GM19452 (cell line): ENCODE results near the gene CCL3.
A peak's percentile ranks its signal among the peaks of the same experiment; 100 is the strongest.
"Not testable (repeated sequence)": the region's sequence is repeated elsewhere in the genome, so short reads cannot be mapped to it uniquely, and the experiment has no call there.

Source experiments
- ATAC-seq: cut with Tn5 transposase; IDR thresholded peaks from one replicate; pipeline ENCODE4 v1.9.1; 2021; ENCODE audit not compliant: unreplicated experiment

The CCL3 gene

DNA sequence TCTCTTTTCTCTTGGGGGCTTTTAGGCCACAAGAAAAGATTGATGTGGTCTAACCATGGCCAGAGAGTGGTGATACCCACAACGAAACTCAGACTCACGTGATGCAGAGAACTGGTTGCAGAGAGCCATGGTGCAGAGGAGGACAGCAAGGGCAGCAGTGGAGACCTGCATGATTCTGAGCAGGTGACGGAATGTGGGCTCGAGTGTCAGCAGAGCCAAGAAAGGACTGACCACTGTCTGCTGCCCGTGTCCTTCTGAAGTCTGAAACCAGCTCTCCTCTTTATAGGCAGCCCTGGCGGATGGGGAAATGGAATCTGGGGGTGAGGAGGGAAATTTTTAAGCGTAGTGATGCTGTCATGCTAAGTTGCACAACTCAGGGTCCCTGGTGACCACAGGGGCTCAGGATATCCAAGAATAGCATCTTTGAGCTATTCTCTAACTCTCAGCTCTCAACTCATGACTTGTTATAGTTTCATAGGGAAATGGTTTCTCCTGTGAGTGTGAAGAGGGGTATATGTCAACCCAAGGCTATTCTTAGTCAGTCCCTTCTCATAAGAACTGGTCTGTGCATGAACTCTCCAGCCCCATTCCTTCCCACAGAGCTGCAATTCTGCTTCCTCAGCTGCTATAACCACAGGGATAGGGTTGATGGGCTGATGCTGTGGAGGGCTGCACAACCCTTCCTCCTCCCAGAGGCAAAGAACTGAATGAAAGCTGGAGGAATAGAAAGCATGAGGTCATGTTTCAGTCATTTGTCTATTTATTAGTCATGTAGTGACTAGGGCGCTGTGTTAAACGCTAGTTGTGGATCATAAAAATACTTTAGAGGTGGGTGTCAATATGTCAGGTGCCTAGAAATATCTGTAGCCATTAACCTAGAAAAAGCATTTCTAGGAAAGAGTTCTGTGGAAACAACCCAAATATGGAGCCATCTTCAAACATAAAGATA, at the start of gene CCL3:
TSS of gene CCL3 (minus strand) at position 256 of the 949 bp plus-strand sequence. CDS start at position 171, 85 bp downstream.
- ATAC-seq = peak; percentile 67

DNA sequence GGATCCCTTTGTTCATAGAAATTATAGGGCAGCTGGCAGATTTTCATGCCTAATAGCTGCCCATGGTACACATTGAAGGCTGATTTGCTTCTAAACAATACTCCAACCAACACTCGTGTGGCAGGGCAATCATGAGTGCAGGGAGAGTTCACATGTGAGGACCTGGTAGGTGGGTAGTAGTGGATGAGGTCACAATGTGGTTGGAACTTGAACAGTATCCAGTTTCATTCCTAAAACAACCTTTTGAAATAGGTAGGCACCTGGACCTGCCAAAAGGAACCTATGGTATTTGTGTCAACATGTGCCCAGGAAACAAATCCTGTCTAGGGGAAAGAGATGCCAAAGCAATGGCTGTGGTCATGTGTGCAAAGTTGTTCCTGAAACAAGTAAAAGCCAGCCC, 46.5 kb upstream of the CCL3 start:
- no peak for ATAC-seq

DNA sequence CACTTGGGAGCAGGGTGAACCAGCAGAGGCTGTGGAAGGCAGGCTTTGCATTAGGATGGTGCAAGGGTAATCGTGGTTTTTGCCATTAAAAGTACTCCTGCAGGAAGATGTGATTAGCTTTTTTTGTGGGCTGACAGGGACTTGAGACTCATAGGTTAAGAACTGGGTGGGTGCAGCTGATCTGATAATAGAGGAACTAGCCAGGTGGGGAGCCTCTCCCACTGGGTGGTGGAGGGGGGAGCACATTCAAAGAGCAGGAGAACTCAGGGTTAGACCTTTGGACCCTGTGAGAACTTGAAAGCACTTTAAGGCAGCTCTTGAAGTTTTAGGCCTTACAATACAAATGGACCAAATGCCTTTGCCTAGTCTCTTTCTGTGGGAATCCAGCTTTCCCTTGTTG, 46.1 kb upstream of the CCL3 start:
- no peak for ATAC-seq

DNA sequence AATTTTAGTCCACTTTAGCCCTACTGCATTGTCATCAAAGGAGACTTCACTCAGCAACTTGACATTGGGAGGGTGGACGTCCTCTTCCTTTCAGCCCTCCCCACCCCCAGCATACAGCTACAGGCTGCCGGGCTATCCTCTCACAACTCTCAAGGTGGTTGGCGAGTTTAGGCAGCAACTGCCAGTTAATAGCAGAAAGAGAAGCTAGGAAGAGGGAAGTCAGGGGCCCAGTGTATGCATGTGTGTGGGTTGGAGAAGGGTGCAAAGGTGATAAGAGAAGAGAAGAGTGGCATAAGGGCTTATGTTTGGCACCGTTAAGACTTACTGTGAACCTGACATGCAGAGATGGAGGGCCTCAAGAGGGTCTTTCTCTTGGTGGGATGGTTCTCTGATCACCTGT, 45.5 kb upstream of the CCL3 start:
- no peak for ATAC-seq

DNA sequence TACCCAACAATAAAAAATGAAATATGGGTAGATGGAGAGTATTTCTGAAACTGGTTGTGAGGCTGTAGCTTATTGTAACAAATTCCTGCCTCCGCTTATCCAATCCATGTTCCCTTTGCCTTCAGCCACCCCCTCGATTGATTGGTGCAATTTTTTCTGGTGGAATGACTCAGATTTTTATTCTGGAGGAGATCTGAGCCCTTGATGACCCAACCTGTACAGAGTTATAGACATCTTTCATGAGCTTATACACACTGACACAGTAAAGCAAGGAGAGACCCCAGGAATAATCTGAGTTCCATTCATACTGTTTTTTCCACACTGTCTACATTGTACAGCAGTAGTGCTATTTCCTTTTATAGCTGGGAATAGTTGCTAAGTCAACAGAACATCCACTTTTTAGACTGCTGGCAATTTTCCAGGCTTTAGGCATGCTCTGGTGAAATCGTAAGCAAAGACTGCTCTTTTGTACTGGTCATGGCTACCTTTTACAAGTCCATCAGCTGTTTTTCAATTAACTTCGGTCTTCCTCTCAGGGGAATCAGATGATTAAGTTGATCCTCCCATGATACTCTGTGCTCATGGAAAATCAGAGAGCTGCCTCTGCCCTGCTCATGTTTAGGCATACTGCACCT, 43.8 kb upstream of the CCL3 start:
- no peak for ATAC-seq

DNA sequence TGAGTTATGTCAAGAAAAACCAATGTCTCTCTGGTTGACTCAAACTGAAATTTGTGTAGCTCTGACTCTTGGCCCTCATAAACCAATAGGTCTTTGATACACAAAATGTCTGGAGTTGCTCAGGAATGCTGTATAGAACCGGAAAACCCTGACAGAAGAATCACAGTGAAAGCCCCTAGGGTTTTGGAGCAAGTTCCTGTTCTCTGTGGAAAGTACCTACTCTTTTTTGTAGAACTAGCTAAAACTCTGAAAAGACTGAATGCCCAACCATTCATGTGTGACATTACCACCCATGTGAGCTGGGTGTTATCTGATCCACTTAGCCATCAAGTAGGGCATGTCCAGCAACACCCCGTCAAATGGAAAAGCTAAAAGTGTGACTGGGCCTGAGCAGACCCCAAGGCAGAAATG, 42.5 kb upstream of the CCL3 start:
- no peak for ATAC-seq

DNA sequence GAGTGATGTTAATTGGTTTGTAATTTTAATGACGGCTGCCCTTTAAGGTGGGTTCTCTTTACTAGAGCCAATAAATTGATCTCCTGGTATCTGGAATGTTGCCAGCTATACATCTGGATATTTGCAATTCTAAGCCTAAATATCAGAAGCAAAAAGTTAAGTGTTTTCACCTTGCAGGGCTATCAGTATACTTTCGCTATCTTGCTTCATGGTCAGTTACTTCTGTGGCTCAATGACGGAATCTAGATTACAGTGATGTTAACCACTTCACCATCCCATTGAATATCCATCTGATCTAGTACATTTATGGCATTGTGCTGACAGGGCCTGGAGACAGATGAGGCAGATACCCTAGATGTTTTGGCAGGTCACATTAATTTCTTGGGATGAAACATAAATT, 42.0 kb upstream of the CCL3 start:
- no peak for ATAC-seq

DNA sequence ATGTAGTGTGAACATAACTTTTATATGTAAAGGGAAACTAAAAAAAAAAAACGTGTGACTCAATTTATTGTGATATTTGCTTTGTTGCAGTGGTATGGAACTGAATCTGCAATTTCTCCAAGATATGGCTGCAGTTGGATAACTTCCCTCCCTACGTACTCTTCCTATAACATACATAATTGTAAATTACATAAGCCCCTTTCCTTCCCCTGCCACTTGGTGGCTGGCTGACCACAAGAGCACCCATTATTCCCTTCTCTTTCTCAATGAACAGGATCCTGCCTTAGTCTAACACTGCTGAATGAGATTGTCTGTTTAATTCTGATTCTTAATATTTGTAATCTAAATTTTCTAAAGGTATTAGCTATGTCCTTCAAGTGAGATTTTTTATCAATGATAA, 41.5 kb upstream of the CCL3 start:
- no peak for ATAC-seq

DNA sequence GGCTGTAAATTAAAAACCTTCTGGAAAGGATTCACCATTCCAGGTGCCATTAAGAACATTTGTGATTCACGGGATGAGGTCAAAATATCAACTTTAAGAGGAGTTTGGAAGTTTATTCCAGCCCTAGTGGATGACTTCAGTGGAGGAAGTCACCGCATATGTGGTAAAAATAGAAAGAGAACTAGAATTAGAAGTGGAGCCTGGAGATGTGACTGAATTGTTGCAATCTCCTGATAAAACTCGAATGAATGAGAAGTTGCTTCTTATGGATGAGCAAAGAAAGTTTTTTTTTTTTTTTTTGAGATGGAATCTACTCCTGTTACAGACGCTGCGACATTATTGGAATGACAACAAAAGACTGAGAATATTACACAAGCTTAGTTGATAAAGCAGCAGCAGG, 40.4 kb upstream of the CCL3 start:
- no peak for ATAC-seq

DNA sequence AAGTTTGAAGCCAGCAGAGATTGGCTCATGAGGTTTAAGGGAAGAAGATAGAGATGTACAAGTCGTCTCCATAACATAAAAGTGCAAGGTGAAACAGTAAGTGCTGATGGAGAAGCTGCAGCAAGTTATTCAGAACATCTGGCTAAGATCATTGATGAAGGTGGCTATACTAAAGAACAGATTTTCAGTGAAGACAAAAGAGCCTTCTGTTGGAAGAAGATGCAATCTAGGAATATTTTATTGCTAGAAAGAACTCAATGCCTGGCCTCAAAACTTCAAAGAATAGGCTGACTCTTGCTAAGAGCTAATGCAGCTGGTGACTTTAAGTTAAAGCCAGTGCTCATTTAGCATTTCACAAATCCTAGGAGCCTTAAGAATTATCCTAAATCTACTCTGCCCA, 39.7 kb upstream of the CCL3 start:
- no peak for ATAC-seq

DNA sequence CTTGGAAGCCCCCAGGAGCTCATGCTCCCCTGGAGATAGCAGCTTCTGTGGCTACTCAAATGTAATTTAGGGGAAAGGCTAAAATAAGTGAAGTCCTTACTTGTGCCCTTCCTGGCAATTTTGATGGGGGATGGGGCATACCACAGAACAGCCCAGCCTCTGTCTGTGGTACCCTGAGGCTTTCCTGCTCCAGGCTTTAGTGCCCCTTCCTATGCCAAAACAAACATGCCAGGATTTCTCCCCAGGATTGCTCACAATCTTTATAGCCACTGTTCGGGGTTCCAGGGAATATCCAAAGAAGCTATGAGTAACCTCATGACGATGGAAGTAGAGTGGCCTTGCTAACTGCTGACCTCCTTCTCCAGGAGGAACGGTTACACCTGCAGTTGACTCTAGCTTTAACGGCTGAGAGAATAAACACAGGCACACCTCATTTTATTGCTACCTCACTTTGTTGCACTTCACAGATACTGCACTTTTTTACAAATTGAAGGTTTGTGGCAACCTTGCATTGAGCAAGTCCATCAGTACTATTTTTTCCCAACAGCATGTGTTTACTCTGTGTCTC, 38.6 kb upstream of the CCL3 start:
- ATAC-seq = no peak

DNA sequence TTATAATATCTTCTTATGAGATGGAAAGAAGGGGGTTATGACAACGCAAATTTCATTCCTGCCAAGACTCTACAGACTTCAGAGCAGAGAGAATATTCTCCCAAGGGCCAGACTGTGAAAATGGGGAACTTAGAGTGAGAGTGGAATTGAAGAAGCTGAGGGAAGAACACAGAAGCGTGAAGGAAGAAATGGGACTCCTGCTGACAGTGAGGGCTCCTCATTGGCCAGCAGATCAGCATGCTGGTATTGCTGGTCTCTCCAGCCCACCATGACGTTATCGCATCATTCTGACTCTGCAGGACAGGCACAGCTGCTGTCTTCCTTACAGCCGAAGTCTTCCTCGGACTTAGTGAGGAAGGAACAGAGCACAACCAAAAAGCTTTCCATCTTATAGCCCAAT, 38.0 kb upstream of the CCL3 start:
- no peak for ATAC-seq

DNA sequence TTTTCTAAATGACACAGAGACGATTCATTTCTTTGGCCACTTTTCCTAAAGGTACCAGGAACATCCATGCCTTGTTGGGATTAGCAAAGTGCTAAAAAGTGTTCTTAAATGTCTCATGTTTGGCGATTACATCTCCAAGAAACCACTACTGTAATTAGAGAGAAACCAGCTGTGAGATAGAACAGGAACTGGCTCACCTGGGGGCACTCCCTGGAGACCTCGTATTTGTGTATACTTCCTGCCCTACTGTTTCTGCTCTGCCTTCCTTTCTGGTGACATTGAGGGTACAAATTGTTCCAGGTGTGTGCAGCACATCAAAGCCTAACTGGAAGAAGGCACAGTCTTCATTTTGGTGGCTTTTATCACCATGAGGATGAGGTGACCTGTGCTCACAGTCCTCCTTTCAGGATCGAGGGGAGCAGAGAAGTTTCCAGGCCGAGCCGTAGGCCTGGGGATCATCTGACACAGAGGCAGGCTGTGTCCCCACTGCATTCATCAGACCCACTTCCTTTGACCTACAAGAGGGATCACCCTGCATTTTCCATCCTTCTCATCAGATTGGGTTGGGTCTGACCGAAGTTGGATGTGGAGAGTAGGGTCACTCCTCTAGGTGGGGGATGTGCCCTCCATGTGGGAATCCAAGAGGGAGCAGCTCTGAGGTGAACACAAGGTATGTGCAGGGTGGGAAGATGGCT, 37.4 kb upstream of the CCL3 start:
- ATAC-seq = peak; percentile 55

DNA sequence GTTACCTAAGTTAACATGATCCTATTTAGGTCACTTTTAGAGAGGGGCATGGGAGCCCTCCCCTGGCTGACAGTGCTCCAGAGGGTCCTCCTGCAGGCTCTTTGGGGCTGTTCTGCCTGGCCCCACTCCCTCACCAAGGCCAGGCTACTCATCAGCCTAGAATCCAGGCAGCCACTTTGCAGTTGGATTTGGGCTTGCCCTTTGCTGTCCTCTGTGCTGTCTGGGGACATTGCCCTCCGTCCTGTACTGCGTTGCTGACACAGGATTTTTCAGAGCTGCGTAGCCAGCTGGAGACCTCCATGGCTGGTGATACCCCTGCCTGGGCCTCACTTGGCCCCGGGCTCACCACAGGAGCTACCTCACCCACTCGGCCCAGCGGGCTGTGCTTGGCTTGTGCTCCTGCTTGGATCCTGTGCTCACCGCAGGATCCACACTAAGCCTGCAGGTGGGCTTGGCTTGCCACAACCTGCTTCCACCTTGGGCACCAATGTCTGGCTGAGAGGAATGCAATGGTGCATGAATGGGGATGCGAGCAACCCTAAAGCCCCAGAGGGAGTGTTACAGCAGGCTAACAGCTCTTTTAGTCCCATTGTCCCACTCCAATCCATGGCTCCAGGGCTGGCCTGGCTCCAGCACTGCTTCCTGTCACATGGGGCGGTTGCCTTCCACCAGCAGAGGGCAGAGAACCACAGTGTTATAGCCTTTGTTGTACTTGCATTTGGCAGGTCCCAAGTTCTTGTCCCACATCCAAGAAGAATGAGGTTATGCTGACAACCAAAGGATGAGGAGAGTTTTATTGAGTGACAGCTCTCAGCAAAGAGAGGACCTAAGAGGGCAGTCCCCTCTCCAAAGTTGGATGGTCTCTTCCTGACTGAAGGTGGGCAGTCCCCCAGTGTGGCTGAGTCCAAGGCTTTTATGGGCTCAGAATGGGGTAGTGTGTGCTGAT, 35.2 kb upstream of the CCL3 start:
- ATAC-seq = no peak

DNA sequence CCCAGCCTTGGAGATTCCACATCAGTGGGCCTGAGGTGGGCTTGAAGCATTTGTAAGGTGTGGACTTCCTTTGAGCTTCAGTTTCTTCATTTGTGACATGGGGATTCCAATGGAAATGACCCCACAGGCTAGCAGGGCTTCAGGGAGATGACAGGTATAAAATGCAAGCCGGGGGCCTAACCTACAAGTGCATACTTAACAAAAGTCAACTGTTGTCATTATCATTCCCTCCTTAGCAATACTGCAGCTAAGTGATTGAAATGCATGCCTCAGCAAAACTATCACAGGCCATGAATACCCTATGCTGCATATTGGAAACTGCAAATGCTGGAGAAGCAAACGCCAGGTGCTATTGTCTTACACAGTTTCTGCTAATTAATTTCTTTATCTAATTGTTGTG, 33.5 kb upstream of the CCL3 start:
- no peak for ATAC-seq

DNA sequence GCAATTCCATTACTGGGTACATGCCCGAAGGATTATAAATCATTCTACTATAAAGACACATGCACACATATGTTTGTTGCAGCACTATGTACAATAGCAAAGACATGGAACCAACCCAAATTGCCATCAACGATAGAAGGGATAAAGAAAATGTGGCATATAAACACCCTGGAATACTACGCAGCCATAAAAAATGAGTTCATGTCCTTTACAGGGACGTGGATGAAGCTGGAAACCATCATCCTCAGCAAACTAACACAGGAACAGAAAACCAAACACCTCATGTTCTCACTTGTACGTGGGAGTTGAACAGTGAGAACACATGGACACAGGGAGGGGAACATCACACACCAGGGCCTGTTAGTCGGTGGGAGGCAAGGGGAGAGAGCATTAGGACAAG, 31.2 kb upstream of the CCL3 start:
- ATAC-seq = not testable (repeated sequence)

DNA sequence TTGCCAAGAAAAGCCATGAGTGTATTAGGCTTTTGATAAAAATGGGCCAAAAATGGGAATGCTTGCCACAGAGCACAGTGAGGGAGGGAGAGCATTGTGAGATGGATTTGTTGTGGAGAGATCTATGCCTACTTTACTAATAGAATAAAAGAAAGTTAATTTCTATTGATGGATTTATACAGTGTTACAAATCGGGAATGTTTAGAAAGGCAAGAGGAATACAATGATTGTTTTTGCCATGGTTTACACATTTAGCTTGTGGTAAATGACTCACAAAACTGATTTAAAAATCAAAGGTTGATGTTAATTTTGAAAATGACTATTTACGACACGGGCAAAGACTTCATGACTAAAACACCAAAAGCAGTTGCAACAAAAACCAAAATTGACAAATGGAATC, 30.3 kb upstream of the CCL3 start:
- ATAC-seq = no peak

DNA sequence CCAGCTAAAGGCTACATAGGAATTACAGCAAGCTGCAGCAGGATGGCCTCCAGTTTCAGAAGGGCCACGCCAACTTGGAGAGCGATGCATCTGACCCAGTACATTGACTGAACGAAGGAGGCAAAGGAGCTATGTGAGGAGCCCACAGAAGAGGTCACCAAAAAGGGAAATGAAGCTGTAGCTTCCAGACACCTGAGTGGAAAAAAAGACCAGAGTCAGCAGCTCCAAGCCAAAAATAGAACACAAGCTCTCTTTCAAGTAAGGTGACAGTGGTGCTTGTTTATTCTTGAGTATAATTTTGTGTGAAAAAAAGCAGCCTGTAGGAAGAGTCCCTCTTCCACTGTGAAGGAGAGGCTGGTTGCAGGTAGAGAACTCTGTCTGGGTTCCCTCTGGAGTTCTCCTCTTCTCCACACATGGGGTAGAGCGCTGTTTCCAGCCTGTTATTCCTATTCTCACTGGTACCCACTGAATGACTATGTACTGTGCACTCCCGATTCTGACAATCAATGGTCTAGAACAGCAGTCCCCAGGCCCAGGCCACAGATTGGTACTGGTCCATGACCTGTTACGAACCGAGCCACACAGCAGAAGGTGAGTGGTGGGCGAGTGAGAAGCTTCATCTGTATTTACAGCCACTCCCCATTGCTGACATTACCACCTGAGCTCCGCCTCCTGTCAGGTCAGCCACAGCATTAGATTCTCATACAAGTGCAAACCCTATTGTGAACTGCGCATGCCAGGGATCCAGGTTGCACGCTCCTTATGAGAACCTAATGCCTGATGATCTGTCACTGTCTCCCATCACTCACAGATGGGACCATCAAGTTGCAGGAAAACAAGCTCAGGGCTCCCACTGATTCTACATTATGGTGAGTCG, 28.8 kb upstream of the CCL3 start:
- ATAC-seq = no peak
